ENCODE measurements around the gene TIMM13. TPM values are rescaled to one million over a fixed set of nuclear protein-coding genes. Genes with fewer than 3 reads are reported as not detected.

The TIMM13 gene
- polyA plus RNA-seq, 3 donors = 93.3 to 117 (median 107) TPM

DNA sequence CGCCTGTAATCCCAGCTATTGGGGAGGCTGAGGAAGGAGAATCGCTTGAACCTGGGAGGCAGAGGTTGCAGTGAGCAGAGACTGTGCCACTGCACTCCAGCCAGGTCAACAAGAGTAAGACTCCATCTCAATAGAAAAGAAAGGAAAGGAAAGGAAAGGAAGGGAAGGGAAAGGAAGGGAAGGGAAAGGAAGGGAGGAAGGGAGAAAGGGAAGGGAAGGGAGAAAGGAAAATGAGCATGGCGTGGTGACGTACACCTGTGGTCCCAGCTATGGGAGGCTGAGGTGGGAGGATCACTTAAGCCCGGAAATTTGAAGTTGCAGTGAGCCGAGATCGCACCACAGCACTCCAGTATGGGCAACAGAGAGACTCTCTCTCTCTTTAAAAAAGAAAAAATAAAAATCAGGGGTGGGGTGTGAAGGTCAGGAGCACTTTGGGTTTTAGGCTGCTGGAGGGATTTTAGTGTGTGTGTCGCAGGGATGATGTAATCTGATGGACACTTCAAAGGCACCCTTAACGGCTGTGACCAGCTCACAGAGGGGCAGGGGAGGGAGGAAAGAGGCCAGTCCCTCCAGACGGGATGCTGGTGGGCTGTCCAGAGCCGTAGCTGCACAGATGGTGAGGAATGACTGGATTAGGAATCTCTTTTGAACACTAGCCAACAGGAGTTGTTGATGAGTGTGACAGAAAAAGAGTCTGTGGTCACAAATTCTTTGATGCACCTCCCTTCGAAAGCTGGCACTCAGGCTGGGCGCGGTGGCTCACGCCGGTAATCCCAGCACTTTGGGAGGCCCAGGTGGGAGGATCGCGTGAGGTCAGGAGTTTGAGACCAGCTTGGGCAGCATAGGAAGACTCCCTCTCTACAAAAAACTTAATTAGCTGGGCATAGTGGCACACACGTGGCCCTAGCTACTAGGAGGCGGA, 39.8 kb downstream of the TIMM13 start:
- DNase-seq = no peak

GRCh38 chr19:2385053-2385721, 42.2 kb downstream of the TIMM13 start:
- DNase-seq = no peak

GRCh38 chr19:2382530-2383222, 44.7 kb downstream of the TIMM13 start:
- no peak for DNase-seq

GRCh38 chr19:2381148-2381820, 46.1 kb downstream of the TIMM13 start:
- peak; percentile 55 for DNase-seq

- no peak for DNase-seq
These were observed 46.8 kb downstream of the TIMM13 start for GRCh38 chr19:2380567-2380966.

- no peak for DNase-seq
These were observed 50.4 kb downstream of the TIMM13 start for GRCh38 chr19:2376784-2377519.

Other genes with a start within 250 kb of the TIMM13 start
- 10 to 100 TPM; 73.7 to 92.1 (median 85.6) TPM for gene PLEKHJ1, start 191.3 kb downstream of the TIMM13 start, polyA plus RNA-seq (ENCODE audit: insufficient read length in 3 of 3)
- 10 to 100 TPM; 78.4 to 99.8 (median 85.6) TPM for gene SF3A2, start 190.8 kb downstream of the TIMM13 start, polyA plus RNA-seq (ENCODE audit: insufficient read length in 3 of 3)
- gene AMH, start 178.3 kb downstream of the TIMM13 start, polyA plus RNA-seq (ENCODE audit: insufficient read length in 3 of 3) = 1 to 10 TPM in 2 of 3 donors, under 1 TPM in 1; 0.43 to 3.5 (median 3.2) TPM
- under 1 TPM; 0.52 to 0.68 (median 0.67) TPM for gene JSRP1, start 171.2 kb downstream of the TIMM13 start, polyA plus RNA-seq (ENCODE audit: insufficient read length in 3 of 3)
- gene PEAK3, start 145.4 kb downstream of the TIMM13 start, polyA plus RNA-seq (ENCODE audit: insufficient read length in 3 of 3) = under 1 TPM; 0.04 to 0.12 (median 0.09) TPM
- under 1 TPM in 1 of 3 donors, not detected in 2; 0.09 TPM for gene LINGO3, start 119.4 kb downstream of the TIMM13 start, polyA plus RNA-seq (ENCODE audit: insufficient read length in 3 of 3)
- gene LSM7, start 99.0 kb downstream of the TIMM13 start, polyA plus RNA-seq (ENCODE audit: insufficient read length in 3 of 3) = 100 to 1,000 TPM; 107 to 121 (median 114) TPM
- gene SPPL2B, start 98.9 kb downstream of the TIMM13 start, polyA plus RNA-seq (ENCODE audit: insufficient read length in 3 of 3) = 100 to 1,000 TPM in 2 of 3 donors, 10 to 100 TPM in 1; 78.5 to 136 (median 105) TPM
- gene TMPRSS9, start 67.3 kb downstream of the TIMM13 start, polyA plus RNA-seq (ENCODE audit: insufficient read length in 3 of 3) = 1 to 10 TPM in 2 of 3 donors, under 1 TPM in 1; 0.27 to 1.3 (median 1.1) TPM
- gene LMNB2, start 29.4 kb upstream of the TIMM13 start, polyA plus RNA-seq (ENCODE audit: insufficient read length in 3 of 3) = 10 to 100 TPM; 63.8 to 97.0 (median 83.4) TPM
- 10 to 100 TPM in 2 of 3 donors, 1 to 10 TPM in 1; 9.9 to 10.5 (median 10.1) TPM for gene GADD45B, start 48.5 kb upstream of the TIMM13 start, polyA plus RNA-seq (ENCODE audit: insufficient read length in 3 of 3)

All from renal pelvis (tissue), 4 donors.